HG03558 (cell line): ENCODE results near the gene SETDB1.

Experiments used
- ATAC-seq: cut with Tn5 transposase; IDR thresholded peaks from one replicate; pipeline ENCODE4 v1.9.1; 2021; ENCODE audit warnings: moderate number of reproducible peaks; ENCODE audit not compliant: unreplicated experiment; ENCODE audit errors: extremely low read depth

Gene SETDB1

DNA sequence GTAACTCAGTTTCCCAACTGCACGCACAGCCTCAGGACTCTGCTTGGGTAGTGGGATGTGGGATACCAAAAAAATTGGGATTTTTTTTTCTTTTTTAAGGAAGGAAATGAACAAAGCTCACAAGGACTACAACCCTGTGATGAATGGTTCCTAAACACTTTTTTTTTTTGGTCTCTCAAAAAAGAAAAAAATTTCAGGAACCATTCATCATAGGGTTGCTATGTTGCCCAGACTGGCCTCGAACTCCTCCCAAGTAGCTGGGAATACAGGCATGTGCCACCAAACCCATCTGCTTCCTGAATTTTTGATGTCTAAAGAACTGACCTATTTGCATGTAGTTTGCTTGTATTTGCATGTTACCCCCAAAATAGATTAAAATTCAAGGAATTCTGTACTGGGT is 73.8 kb downstream of the SETDB1 start:
- ATAC-seq, result no peak

- no peak for ATAC-seq
Observed at GRCh38 chr1:151000408-151000807, 74.2 kb downstream of the SETDB1 start.

DNA sequence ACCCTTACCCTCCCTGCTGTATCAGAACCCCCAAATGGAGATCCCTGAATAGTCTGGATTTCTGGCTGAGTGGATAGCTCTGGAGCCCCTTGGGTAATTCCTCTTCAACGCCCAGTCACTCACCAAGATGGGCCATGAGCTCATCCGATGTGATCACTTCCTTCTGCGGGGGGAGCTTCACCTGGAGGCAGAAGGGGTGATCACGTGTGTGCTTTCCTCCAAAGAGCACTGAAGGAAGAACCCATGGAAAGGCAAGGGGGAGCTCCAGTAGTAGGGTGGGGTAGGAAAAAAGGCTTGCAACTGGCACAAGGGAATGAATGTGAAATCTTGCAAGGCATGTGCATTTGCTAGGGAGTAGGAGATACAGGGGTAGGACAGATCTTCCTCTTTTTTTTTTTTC is 75.4 kb downstream of the SETDB1 start:
- no peak for ATAC-seq

GRCh38 chr1:151002051-151002450 is 75.9 kb downstream of the SETDB1 start:
- ATAC-seq, result no peak

DNA sequence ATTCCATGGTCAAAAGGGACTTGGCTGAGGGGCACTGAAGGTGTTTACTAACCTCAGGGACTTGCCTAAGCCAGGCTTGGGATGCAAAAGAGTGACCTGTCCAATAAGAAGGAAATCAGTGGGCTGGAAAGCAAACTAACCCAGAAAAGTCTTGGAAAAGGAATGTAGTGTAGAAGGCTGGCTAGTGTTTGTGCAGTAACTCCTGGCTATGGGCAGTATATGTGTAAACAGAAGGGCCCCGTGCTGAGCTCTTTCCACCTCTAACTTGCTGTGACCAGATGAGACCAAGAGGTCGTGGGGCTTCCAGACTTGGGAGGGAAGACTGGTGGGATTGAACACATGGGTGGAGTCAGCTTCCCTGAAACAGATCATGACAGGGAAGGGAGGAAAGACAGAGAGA is 76.4 kb downstream of the SETDB1 start:
- no peak for ATAC-seq

DNA sequence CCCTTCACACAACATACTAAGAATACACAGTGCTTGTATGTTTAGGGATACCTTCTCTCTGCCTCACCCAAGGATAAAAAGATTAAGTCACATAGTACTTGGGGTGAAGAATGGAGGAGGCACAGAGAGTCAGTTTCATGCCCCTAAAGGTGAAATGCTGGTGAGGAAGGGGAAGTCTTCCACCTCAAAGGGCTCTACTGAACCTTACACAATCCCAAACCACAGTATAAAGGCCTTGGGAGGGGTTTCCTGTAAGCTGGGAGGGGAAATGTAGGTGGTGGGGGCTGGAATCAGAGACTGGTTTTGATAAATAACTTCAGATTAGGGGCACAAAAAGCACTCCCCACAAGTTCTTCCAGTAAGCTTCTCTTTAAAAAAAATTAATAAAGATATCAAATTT is 77.0 kb downstream of the SETDB1 start:
- ATAC-seq, result no peak

GRCh38 chr1:151005729-151006319 is 79.7 kb downstream of the SETDB1 start:
- no peak for ATAC-seq

DNA sequence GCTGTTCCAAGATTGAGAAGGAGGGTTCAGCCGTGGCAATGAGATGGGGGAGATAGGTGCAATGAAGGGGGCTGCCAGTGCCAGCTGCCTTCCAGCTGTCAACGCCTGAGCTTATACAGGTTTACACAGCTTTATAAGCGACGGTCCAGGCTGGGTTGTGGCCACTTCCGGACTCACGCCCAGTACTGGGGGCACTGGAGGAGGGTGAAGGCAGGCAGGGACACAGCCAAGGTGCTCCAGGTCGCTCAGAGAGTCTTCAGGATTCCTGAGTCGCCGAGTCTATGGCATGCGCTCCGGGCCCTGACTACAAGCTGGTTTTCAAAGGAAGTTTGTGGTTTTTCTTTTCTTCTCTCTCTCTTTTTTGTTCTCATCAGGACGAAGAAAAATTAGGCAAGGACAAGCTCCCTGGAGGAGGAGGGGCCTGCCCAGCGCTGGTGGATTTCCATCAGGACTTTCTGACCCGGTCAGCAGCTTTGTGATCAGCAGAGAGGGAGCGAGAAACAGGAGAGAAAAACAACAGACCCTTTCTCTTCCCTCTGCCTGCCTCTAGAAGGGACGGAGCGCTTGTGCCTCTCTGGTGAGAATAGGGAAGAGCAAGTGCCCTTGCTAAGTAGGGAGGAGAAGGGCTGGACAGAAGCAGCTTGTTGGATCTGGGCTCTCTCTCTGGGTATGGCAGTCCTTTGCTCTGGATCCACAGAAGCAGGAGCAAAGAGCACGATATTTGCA is 80.3 kb downstream of the SETDB1 start, which contains the start of gene MINDY1:
TSS of gene MINDY1 (minus strand) at position 576 of the 726 bp plus-strand sequence. CDS start 4,285 bp downstream, outside the sequence.
- ATAC-seq, result no peak

GRCh38 chr1:151007853-151008243 is 81.7 kb downstream of the SETDB1 start:
- ATAC-seq, result no peak

- ATAC-seq, result no peak
Observed at GRCh38 chr1:151008244-151009205, 82.4 kb downstream of the SETDB1 start, which contains the start of gene PRUNE1. PRUNE1 (plus strand) TSS chr1:151008449; CDS start chr1:151008633, 184 bp downstream.

DNA sequence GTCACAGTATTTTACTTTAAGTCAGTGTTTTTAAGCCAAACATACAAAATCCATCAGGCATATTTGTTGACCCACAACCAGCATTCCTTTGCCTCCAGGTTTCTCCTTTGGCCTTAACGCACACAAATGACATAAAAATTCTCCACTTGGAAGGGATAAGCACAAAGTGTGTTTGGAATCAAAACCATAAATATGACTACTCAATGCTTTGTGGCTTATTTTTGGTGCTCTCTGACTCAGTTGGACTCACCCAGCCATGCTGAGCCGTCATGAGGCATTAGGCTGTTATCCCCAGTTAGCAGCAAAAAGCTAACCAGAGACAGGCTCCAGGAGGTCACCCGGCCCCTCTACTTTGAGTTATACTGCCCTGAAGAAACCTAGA is 83.0 kb downstream of the SETDB1 start:
- ATAC-seq, result no peak

DNA sequence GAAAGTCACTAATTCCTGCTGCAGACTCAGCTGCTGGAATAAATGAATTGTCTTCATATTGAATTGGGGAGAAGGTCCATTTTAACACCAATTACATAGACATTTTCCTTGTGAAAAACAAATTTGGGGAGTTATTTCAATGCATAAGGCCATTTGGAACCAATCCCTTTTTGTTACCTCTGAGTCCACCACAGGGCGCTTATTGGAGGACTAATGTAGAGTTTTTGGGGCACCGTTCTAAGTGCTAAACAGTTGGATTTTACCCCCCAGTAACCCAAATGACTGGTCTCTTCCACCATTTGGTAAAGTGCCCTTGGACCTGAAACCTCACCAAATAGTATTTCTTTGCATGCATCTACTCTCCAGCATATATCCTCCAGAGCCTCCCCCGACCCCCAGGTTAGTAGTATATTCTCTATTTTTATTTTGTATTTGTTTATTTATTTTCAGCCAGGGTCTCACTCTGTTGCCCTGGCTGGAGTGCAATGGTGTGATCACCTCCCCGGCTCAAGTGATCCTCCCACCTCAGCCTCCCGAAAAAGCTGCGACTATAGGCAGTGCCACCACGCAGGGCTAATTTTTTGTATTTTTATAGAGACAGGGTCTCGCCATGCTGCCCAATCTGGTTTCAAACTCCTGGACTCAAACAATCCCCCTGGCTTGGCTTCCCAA is 83.6 kb downstream of the SETDB1 start:
- ATAC-seq, result no peak

DNA sequence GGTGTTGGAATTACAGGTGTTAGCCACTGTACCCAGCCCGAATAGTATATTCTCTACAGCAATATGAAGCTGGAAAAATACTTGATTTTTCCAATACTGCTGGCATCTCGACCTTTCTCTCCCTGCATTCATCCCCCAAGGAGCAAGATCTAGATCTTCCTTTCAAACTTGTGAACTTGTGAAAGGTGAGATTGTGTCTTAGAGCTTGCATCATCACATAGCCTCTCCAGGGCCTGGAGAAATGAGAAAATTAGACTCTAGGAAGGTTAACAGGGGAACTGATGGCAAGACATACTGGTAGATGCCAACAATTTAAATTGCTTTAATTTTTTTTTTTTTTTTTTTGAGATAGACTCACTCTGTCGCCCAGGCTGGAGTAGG is 84.2 kb downstream of the SETDB1 start:
- no peak for ATAC-seq

DNA sequence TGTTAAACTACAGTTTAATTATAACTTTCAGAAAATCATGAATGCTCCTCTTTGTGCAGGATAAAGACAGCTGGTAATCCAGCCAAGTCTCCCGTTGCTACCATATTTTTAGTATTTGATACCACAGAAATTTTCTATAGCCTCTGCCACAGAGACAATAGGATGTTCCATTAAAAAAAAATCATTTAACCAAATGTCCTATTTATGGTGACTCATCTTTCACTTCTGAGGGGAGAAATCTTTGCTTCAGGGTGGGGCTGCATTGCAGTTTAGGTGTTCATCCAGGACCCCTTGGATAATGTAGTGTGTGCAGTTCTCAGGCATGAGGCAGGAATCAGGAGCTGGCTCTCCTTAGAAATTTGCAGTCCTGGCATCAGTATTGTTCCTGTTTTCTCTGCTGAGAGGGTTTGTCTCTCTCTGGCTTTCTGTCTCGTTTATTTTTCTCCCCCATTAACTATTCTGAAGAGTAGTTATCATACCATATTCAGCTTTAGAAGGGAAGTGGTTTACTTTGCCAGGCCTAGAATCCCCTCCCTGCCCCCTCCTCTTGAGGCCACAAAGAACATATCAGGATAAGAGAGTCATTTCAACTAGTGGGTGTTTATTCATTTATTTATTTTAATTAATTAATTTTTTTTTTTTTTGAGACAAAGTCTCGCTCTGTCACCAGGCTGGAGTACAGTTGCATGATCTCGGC is 85.1 kb downstream of the SETDB1 start:
- no peak for ATAC-seq

DNA sequence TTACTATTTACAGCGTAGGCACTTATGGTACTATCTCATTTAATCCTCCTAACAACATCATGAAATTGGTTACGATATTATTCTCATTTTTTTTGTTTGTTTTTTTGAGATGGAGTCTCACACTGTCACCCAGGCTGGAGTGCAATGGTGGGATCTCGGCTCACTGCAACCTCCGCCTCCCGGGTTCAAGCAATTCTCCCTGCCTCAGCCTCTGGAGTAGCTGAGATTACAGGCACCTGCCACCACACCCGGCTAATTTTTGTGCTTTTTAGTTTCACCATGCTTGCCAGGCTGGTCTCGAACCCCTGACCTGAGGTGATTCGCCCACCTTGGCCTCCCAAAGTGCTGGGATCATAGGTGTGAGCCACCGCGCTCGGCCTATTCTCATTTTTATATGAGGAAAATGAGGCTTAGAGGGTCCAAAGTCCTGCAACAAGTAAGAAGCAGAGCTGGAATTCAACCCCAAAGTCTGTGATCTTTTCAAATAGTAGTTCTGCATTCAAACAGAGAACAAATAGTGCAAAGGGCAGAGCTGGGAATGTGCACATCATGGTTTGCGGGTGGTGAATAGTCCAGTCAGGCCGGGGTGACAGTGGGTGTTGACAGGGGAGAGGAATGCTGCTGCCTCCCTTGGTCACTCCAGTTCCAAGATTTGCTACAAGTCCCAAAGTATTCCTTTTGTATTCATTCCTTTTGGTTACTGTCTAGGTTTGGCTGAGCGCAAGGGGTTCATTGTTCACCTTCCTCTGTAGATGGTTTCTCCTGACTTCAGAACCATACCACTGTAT is 86.7 kb downstream of the SETDB1 start:
- no peak for ATAC-seq

DNA sequence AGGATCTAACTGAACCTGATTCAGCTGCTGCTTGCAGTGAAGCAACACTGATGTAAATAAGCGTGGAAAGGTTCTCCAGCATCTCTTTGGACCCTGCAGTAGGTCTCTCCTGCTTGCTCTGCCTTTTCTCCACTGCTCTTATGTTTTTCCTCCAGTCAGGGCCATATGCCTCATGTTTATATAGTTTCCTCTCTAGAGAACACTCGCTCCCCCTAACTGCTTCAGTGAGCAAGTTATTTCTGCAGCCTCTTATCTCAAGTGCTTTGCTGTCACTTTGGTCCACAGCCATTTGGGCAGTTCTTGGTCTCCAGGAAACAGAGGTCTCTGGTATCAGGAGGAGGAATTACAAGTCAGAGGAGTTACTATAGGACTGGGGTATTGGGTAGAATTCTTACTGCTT is 87.4 kb downstream of the SETDB1 start:
- ATAC-seq, result no peak
